NT2/D1 (cell line): ENCODE measurements around the gene MRPL36.

Experiments used
- DNase-seq: peaks from one replicate; pipeline ENCODE4 v3.0.0-alpha.2; 2011; ENCODE audit warnings: low read depth, low spot score
- H3K27me3 ChIP-seq: 2 replicates; pipeline ENCODE4 v1.6.0; 2011; ENCODE audit warnings: mild to moderate bottlenecking; ENCODE audit not compliant: insufficient read length, insufficient read depth
- H3K36me3 ChIP-seq: 2 replicates; pipeline ENCODE4 v1.6.1; 2011; ENCODE audit warnings: mild to moderate bottlenecking, low read length, mixed read lengths; ENCODE audit not compliant: insufficient read depth, insufficient read length
- H3K4me1 ChIP-seq: 2 replicates; pipeline ENCODE4 v1.5.1; 2011; ENCODE audit not compliant: insufficient read depth, insufficient read length
- H3K4me3 ChIP-seq: 2 replicates; pipeline ENCODE4 v1.5.1; 2011; ENCODE audit warnings: low read depth; ENCODE audit not compliant: insufficient read length
- H3K9ac ChIP-seq: 2 replicates; pipeline ENCODE4 v1.6.0; 2011; ENCODE audit warnings: low read depth; ENCODE audit not compliant: insufficient read length
- H3K9me3 ChIP-seq: 2 replicates; pipeline ENCODE4 v1.5.1; 2011; ENCODE audit warnings: mild to moderate bottlenecking, low read length; ENCODE audit not compliant: insufficient read depth
- SUZ12 ChIP-seq: IDR thresholded peaks from 2 replicates; pipeline ENCODE4 v1.6.1; 2011; ENCODE audit not compliant: insufficient read length, insufficient read depth; ENCODE audit errors: extremely low read depth
- YY1 ChIP-seq: IDR thresholded peaks from 2 replicates; pipeline ENCODE4 v1.6.1; 2011; ENCODE audit not compliant: insufficient read length, insufficient read depth
- ZNF274 ChIP-seq: IDR thresholded peaks from 2 replicates; pipeline ENCODE4 v1.6.1; 2011; ENCODE audit warnings: mild to moderate bottlenecking, low read depth, low read length

Gene MRPL36

GRCh38 chr5:1761453-1761755 lies 38.2 kb downstream of the MRPL36 start:
- no peak for DNase-seq
- H3K4me3 ChIP-seq, result no peak overlapping the region
- H3K36me3 ChIP-seq, result no peaks in the 10 kb centered on the region
- H3K9me3 ChIP-seq, result no peaks in the 10 kb centered on the region; the same call in 1 of the 2 replicates
- no peaks in the 10 kb centered on the region for H3K27me3 ChIP-seq
- H3K4me1 ChIP-seq, result no peaks in the 10 kb centered on the region
- no peak overlapping the region for H3K9ac ChIP-seq
- no peak for TF ChIP-seq ZNF274
- TF ChIP-seq YY1, result no peak
- no peak for TF ChIP-seq SUZ12

DNA sequence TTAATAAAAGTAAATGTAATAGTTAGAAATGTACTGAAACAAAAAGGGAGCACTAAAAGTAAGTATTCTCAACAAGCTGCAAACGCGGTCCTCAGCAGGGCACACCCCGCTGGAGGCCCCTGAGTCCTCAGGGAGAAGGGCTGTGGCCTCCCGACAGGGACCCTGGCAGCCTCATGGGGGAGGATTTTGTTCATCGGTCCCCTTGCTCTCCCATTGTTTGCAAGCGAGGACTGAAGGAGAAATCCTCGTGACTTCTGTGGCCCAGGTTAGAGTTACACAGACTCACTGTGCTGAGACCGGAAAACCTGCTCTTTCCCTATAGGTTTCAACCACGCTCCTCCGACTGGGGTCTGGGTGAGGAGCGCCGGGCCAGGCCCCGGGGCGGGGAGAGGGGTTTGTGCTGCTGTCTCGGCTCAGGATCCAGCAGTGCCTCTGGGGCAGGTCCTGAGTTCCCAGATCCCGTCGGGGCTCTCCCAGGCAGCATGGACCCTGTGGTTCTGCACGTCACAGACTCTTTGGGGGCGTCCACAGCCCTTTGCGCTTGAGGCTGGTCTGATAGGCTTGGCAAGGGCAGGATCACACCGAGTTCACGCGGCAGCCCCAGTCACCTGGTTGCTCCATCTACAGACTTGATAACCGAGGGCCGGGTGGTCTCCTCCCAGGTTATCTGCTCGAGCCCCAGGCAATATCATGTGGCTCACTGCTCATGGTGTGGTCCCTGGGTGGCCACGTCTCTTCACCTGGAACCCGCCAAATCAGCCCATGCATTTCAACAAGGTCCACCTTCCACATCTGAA lies 38.8 kb downstream of the MRPL36 start:
- H3K9me3 ChIP-seq, result no peaks in the 10 kb centered on the region; the same call in 1 of the 2 replicates
- no peak for TF ChIP-seq ZNF274
- TF ChIP-seq YY1, result no peak
- TF ChIP-seq SUZ12, result no peak
- H3K4me1 ChIP-seq, result no peaks in the 10 kb centered on the region
- H3K27me3 ChIP-seq, result no peaks in the 10 kb centered on the region
- H3K9ac ChIP-seq, result no peak overlapping the region
- H3K36me3 ChIP-seq, result no peaks in the 10 kb centered on the region
- DNase-seq, result no peak
- H3K4me3 ChIP-seq, result no peak overlapping the region

DNA sequence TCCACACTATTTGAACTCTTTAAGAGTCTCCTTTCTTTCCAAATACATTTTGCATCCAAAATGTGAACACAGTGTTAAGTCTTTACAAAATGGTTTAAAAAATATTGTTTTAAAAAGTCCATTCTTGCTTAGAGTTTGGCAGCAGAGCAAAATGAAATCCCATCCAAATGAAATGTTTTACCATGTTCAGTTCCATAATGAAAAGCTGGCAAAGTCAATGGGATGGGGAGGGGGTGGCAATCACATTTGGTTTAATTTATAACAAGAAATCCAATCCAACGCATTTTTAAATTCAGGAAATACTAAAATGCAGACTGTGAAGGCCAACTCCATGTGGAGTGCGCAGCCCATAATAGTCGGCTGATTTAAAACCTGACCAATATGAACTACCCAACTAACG lies 39.4 kb downstream of the MRPL36 start:
- Histone ChIP-seq H3K4me3 (no peak overlapping the region), H3K9me3 (no peaks in the 10 kb centered on the region; the same call in 1 of the 2 replicates), H3K4me1 (no peaks in the 10 kb centered on the region), H3K9ac (no peak overlapping the region), H3K36me3 (no peaks in the 10 kb centered on the region), H3K27me3 (no peaks in the 10 kb centered on the region)
- DNase-seq, result no peak
- TF ChIP-seq SUZ12, result no peak
- no peak for TF ChIP-seq YY1
- no peak for TF ChIP-seq ZNF274

DNA sequence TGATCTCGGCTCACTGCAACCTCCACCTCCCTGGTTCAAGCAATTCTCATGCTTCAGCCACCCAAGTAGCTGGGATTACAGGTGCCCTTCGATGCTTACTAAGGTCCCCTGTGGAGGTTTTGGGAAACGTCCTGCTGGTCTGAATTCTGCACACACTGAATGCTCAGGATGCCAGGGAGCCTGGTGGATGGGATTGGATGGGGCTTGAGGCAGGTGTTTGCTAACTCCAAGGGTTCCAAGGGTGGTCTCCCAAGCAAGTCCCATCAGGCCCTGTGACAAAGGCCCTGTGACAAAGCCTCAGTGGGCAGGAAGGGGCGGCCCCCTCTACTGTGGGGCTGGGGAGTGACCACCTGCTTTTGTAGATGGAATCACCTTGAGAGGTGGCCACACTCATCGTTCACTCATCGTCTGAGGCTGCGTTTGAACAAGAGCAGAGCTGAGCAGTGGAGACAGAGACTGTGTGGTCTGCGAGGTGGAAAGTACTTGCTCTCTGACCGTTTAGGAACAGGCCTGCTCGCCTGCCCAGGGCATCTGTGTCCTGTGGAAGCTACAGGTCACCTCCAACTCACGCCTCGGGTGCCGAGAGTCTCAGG lies 40.2 kb downstream of the MRPL36 start:
- Histone ChIP-seq H3K27me3 (no peaks in the 10 kb centered on the region), H3K9ac (no peak overlapping the region), H3K36me3 (no peaks in the 10 kb centered on the region), H3K9me3 (no peaks in the 10 kb centered on the region; the same call in 1 of the 2 replicates), H3K4me3 (no peak overlapping the region), H3K4me1 (no peaks in the 10 kb centered on the region)
- DNase-seq, result no peak
- no peak for TF ChIP-seq ZNF274

DNA sequence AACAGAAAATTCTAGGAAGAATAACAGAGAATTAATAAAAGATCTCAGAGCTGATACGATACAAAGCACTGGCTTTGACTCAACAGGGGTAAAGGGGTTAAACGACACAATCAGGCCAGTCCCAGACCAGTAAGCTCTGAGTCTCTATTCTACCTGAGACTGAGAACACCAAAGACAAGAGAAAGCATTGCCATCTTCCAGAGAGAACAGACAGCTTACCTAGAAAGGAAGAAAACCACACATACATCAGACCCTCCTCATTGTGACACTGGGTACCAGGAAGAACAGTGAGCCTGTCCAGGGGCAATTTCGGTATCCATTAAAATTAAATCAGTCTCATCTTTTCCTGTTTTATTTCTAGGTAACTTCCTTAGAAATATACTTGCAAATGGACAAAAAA lies 41.1 kb downstream of the MRPL36 start:
- no peak for DNase-seq
- no peaks in the 10 kb centered on the region for H3K4me1 ChIP-seq
- TF ChIP-seq ZNF274 (no peak), YY1 (no peak), SUZ12 (no peak)
- no peak overlapping the region for H3K9ac ChIP-seq
- no peaks in the 10 kb centered on the region; the same call in 1 of the 2 replicates for H3K9me3 ChIP-seq
- H3K36me3 ChIP-seq, result no peaks in the 10 kb centered on the region
- H3K4me3 ChIP-seq, result no peak overlapping the region
- no peaks in the 10 kb centered on the region for H3K27me3 ChIP-seq

- Histone ChIP-seq H3K4me1 (no peaks in the 10 kb centered on the region), H3K9me3 (no peaks in the 10 kb centered on the region; the same call in 1 of the 2 replicates), H3K27me3 (no peaks in the 10 kb centered on the region), H3K9ac (no peak overlapping the region), H3K36me3 (no peaks in the 10 kb centered on the region), H3K4me3 (no peak overlapping the region)
- no peak for DNase-seq
- TF ChIP-seq SUZ12 (no peak), ZNF274 (no peak), YY1 (no peak)
Observed at GRCh38 chr5:1757511-1757910, 42.1 kb downstream of the MRPL36 start.

GRCh38 chr5:1756481-1756880 lies 43.2 kb downstream of the MRPL36 start:
- no peaks in the 10 kb centered on the region for H3K36me3 ChIP-seq
- H3K4me3 ChIP-seq, result no peak overlapping the region
- no peak for TF ChIP-seq SUZ12
- no peak for TF ChIP-seq YY1
- no peak for TF ChIP-seq ZNF274
- H3K27me3 ChIP-seq, result no peaks in the 10 kb centered on the region
- H3K9ac ChIP-seq, result no peak overlapping the region
- no peaks in the 10 kb centered on the region for H3K4me1 ChIP-seq
- no peaks in the 10 kb centered on the region; the same call in 1 of the 2 replicates for H3K9me3 ChIP-seq
- DNase-seq, result no peak
